ENCODE data around the gene PCDH9.

PCDH9 gene

GRCh38 chr13:67137044-67137735, 92.9 kb downstream of the PCDH9 start:
- Histone ChIP-seq H3K36me3 (ENCODE audit: insufficient read depth, low read length) (no peaks in the 10 kb centered on the region), H3K27me3 (ENCODE audit: control insufficient read depth, insufficient read depth, low read length) (no peaks in the 10 kb centered on the region), H3K4me2 (ENCODE audit: low read length) (no peak overlapping the region), H3K4me1 (ENCODE audit: control insufficient read depth, insufficient read depth, low read length) (peaks cover 19% of the 10 kb centered on the region), H3K9ac (ENCODE audit: low read depth, low read length) (peak overlapping the region; percentile 11), H3K4me3 (ENCODE audit: low read length) (no peak overlapping the region), H3K9me3 (replicated peaks; ENCODE audit: low read length) (no peaks in the 10 kb centered on the region)

- Histone ChIP-seq H3K27me3 (ENCODE audit: control insufficient read depth, insufficient read depth, low read length) (no peaks in the 10 kb centered on the region), H3K36me3 (ENCODE audit: insufficient read depth, low read length) (no peaks in the 10 kb centered on the region), H3K4me3 (ENCODE audit: low read length) (no peak overlapping the region), H3K4me1 (ENCODE audit: control insufficient read depth, insufficient read depth, low read length) (peaks cover 19% of the 10 kb centered on the region), H3K9ac (ENCODE audit: low read depth, low read length) (no peak overlapping the region), H3K9me3 (replicated peaks; ENCODE audit: low read length) (no peaks in the 10 kb centered on the region), H3K4me2 (ENCODE audit: low read length) (no peak overlapping the region)
These were observed 94.0 kb downstream of the PCDH9 start for GRCh38 chr13:67136157-67136556.

- Histone ChIP-seq H3K4me3 (ENCODE audit: low read length) (no peak overlapping the region), H3K9me3 (replicated peaks; ENCODE audit: low read length) (no peaks in the 10 kb centered on the region), H3K9ac (ENCODE audit: low read depth, low read length) (no peak overlapping the region), H3K36me3 (ENCODE audit: insufficient read depth, low read length) (no peaks in the 10 kb centered on the region), H3K27me3 (ENCODE audit: control insufficient read depth, insufficient read depth, low read length) (no peaks in the 10 kb centered on the region), H3K4me2 (ENCODE audit: low read length) (no peak overlapping the region), H3K4me1 (ENCODE audit: control insufficient read depth, insufficient read depth, low read length) (peaks cover 19% of the 10 kb centered on the region)
These were observed 94.8 kb downstream of the PCDH9 start for GRCh38 chr13:67135356-67135755.

- Histone ChIP-seq H3K4me1 (ENCODE audit: control insufficient read depth, insufficient read depth, low read length) (peaks cover 19% of the 10 kb centered on the region), H3K4me3 (ENCODE audit: low read length) (peak overlapping the region; percentile 59), H3K4me2 (ENCODE audit: low read length) (peak overlapping the region; percentile 89)
These were observed 95.6 kb downstream of the PCDH9 start for GRCh38 chr13:67134417-67135129.

GRCh38 chr13:67133476-67133875, 96.7 kb downstream of the PCDH9 start:
- Histone ChIP-seq H3K4me1 (ENCODE audit: control insufficient read depth, insufficient read depth, low read length) (peaks cover 23% of the 10 kb centered on the region), H3K36me3 (ENCODE audit: insufficient read depth, low read length) (no peaks in the 10 kb centered on the region), H3K4me3 (ENCODE audit: low read length) (no peak overlapping the region), H3K9me3 (replicated peaks; ENCODE audit: low read length) (no peaks in the 10 kb centered on the region), H3K9ac (ENCODE audit: low read depth, low read length) (no peak overlapping the region), H3K27me3 (ENCODE audit: control insufficient read depth, insufficient read depth, low read length) (no peaks in the 10 kb centered on the region), H3K4me2 (ENCODE audit: low read length) (no peak overlapping the region)

More at GRCh38 chr13:67134417-67135129, 95.6 kb downstream of the PCDH9 start:
- no peaks in the 10 kb centered on the region for H3K9me3 ChIP-seq (replicated peaks; ENCODE audit: low read length)
- H3K9ac ChIP-seq (ENCODE audit: low read depth, low read length) = peak overlapping the region; percentile 67
- no peaks in the 10 kb centered on the region for H3K27me3 ChIP-seq (ENCODE audit: control insufficient read depth, insufficient read depth, low read length)
- no peaks in the 10 kb centered on the region for H3K36me3 ChIP-seq (ENCODE audit: insufficient read depth, low read length)

- no peaks in the 10 kb centered on the region for H3K36me3 ChIP-seq (ENCODE audit: insufficient read depth, low read length)
- no peak overlapping the region for H3K4me2 ChIP-seq (ENCODE audit: low read length)
- H3K9me3 ChIP-seq (replicated peaks; ENCODE audit: low read length) = no peaks in the 10 kb centered on the region
- peaks cover 20% of the 10 kb centered on the region for H3K4me1 ChIP-seq (ENCODE audit: control insufficient read depth, insufficient read depth, low read length)
- no peak overlapping the region for H3K4me3 ChIP-seq (ENCODE audit: low read length)
- no peak overlapping the region for H3K9ac ChIP-seq (ENCODE audit: low read depth, low read length)
- no peaks in the 10 kb centered on the region for H3K27me3 ChIP-seq (ENCODE audit: control insufficient read depth, insufficient read depth, low read length)
These were observed 98.7 kb downstream of the PCDH9 start for GRCh38 chr13:67131393-67131792.

- Histone ChIP-seq H3K9ac (ENCODE audit: low read depth, low read length) (no peak overlapping the region), H3K36me3 (ENCODE audit: insufficient read depth, low read length) (no peaks in the 10 kb centered on the region), H3K9me3 (replicated peaks; ENCODE audit: low read length) (no peaks in the 10 kb centered on the region), H3K4me2 (ENCODE audit: low read length) (no peak overlapping the region), H3K4me1 (ENCODE audit: control insufficient read depth, insufficient read depth, low read length) (peaks cover 20% of the 10 kb centered on the region), H3K27me3 (ENCODE audit: control insufficient read depth, insufficient read depth, low read length) (no peaks in the 10 kb centered on the region), H3K4me3 (ENCODE audit: low read length) (no peak overlapping the region)
These were observed 99.7 kb downstream of the PCDH9 start for GRCh38 chr13:67130444-67130843.

- Histone ChIP-seq H3K9ac (ENCODE audit: low read depth, low read length) (no peak overlapping the region), H3K4me1 (ENCODE audit: control insufficient read depth, insufficient read depth, low read length) (peaks cover 23% of the 10 kb centered on the region), H3K4me3 (ENCODE audit: low read length) (no peak overlapping the region), H3K36me3 (ENCODE audit: insufficient read depth, low read length) (no peaks in the 10 kb centered on the region), H3K4me2 (ENCODE audit: low read length) (no peak overlapping the region), H3K9me3 (replicated peaks; ENCODE audit: low read length) (no peaks in the 10 kb centered on the region), H3K27me3 (ENCODE audit: control insufficient read depth, insufficient read depth, low read length) (no peaks in the 10 kb centered on the region)
These were observed 102.0 kb downstream of the PCDH9 start for GRCh38 chr13:67128136-67128535.

GRCh38 chr13:67125681-67126080, 104.5 kb downstream of the PCDH9 start:
- H3K4me3 ChIP-seq (ENCODE audit: low read length) = no peak overlapping the region
- no peak overlapping the region for H3K9ac ChIP-seq (ENCODE audit: low read depth, low read length)

GRCh38 chr13:67123165-67123564, 107.0 kb downstream of the PCDH9 start:
- Histone ChIP-seq H3K9me3 (replicated peaks; ENCODE audit: low read length) (no peaks in the 10 kb centered on the region), H3K36me3 (ENCODE audit: insufficient read depth, low read length) (no peaks in the 10 kb centered on the region), H3K4me1 (ENCODE audit: control insufficient read depth, insufficient read depth, low read length) (peaks cover 40% of the 10 kb centered on the region), H3K4me3 (ENCODE audit: low read length) (no peak overlapping the region), H3K4me2 (ENCODE audit: low read length) (no peak overlapping the region), H3K9ac (ENCODE audit: low read depth, low read length) (no peak overlapping the region), H3K27me3 (ENCODE audit: control insufficient read depth, insufficient read depth, low read length) (no peaks in the 10 kb centered on the region)

More at GRCh38 chr13:67125681-67126080, 104.5 kb downstream of the PCDH9 start:
- H3K4me2 ChIP-seq (ENCODE audit: low read length) = no peak overlapping the region
- no peaks in the 10 kb centered on the region for H3K9me3 ChIP-seq (replicated peaks; ENCODE audit: low read length)
- peaks cover 34% of the 10 kb centered on the region for H3K4me1 ChIP-seq (ENCODE audit: control insufficient read depth, insufficient read depth, low read length)
- no peaks in the 10 kb centered on the region for H3K27me3 ChIP-seq (ENCODE audit: control insufficient read depth, insufficient read depth, low read length)
- H3K36me3 ChIP-seq (ENCODE audit: insufficient read depth, low read length) = no peaks in the 10 kb centered on the region

GRCh38 chr13:67122251-67122650, 107.9 kb downstream of the PCDH9 start:
- no peaks in the 10 kb centered on the region for H3K27me3 ChIP-seq (ENCODE audit: control insufficient read depth, insufficient read depth, low read length)
- H3K4me1 ChIP-seq (ENCODE audit: control insufficient read depth, insufficient read depth, low read length) = peaks cover 40% of the 10 kb centered on the region
- H3K4me3 ChIP-seq (ENCODE audit: low read length) = no peak overlapping the region
- H3K36me3 ChIP-seq (ENCODE audit: insufficient read depth, low read length) = no peaks in the 10 kb centered on the region
- no peak overlapping the region for H3K9ac ChIP-seq (ENCODE audit: low read depth, low read length)
- H3K9me3 ChIP-seq (replicated peaks; ENCODE audit: low read length) = no peaks in the 10 kb centered on the region
- no peak overlapping the region for H3K4me2 ChIP-seq (ENCODE audit: low read length)
